SIG-M5 (cell line): ENCODE results near the gene PPOX.

Source experiments
- DNase-seq: peaks from one replicate; lab custom pipeline; 2025; lab: John Stamatoyannopoulos, UW

Gene PPOX

DNA sequence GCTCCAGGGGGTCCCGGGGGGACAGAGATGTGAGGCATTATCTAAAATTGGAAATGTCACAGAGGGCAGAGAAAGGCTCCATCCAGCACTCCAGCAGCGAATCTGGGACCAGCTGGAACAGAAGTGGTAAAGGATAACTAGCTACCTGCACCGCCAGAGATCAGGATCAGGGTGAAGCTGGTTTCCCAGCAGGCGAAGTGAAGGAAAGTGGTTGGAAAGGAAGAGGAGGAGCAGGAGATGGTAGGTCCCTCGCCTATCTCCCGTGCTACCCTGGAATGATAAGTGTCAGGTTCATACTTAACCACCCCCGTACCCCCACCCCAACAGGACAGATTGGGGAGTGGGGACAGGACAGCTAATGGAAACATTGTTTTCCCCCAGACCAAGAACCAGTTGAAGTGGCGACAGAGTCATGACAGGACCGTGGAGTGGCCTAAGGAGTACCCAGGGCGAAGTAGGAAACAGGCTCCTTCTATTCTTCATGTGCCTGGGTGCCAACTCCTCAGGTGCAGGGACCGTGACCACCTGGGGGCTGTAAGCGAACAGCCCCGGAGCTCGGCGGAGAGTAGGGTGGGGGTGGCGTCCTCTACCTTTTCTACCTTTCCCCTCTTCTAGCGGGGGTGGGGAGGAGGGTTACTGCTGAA, 10.4 kb downstream of the PPOX start:
- no peak for DNase-seq

DNA sequence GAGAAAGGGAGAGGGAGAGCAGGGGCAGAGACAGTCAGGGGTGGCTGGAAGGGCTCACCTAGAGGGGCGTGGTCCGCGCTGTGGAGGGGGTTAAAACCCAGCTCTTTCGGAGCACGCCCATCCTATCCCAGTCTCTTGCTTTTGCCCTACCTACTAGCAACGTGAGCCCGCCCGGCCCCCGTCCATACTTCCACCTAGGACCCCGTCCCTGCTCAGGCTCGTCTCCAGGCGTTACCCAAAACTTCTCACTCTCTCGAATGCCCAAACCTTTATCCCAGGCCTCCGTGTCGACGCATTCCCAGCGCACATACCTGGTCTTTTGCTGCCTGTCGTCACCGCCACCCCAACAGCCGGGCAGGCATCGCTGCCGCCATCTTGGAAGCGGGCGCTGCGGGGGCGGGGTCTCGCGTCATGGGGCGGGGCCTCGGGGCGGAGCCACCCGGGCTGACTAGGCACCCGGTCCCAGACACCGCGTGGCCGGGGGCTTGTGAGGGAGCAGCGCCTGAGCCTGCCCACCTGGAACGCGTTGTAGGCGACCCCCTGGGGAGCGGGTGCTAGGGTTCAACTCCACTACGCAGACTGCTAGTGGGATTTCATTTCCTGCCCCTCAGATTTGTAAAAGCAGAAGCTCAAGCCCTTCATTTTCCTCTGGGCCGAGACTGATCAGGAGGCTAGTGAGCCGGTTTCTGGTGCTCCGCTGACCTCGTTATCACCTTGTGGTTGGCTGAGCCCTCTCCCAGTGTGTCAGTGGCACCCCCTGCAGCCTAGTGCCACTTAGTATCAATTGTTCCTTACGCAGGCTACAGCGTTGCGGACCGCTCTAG, 11.1 kb downstream of the PPOX start, which contains the start of gene B4GALT3:
Gene B4GALT3, minus strand, starts transcription at position 396 of the 824 bp plus-strand sequence. CDS start 1,447 bp downstream, outside the sequence.
- DNase-seq: no peak

DNA sequence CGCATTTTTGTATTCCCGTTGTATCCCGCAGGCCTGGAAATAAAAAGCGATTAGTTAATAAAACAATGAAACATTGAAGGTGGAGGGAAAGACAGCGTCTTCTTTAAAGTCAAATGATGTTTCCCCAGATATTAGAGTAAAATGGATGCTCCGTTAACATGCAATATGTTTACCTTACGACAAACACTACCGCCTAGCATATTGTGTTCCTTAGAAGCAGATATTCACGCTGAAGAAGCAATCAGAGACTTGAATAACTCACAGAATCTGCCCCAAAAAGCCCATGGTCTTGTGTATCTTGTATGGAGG, 11.7 kb downstream of the PPOX start:
- DNase-seq: no peak

DNA sequence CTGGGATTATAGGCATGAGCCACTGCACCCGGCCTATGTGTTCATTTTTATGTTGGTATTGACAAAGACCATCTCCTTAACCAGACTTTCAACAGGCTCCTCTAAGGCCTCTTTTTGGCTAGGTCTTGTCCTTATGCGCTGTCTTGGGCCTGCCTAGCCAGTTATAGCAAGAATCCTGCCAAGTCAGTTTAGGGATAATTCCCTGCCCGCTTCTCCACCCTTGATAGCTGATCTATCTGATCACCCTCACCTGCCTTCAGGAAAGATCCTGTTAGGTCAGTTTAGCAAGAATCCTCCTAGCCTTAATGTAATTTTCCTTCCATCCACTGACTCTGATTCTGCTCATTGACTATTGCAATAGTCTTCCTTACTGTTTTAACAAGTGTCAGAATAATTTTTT, 13.5 kb downstream of the PPOX start:
- no peak for DNase-seq

DNA sequence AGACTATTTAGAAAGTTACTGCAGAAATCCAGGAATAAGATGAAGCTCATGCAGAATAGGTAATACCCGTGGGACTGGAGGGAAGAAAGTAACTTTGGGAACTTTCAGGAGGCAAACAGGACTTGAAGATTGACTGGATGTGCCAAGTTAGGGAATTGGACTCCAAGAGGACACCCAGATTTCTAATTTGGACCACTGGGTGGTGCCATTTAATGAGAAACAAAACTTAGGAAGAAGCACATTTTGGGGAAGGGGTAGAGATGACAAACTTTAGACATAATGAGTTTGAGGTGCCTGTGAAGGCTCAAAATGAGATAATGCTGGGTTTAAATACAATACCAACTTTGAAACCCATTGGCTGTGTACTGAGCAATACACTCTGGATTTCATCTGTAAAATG, 14.4 kb downstream of the PPOX start:
- no peak for DNase-seq

DNA sequence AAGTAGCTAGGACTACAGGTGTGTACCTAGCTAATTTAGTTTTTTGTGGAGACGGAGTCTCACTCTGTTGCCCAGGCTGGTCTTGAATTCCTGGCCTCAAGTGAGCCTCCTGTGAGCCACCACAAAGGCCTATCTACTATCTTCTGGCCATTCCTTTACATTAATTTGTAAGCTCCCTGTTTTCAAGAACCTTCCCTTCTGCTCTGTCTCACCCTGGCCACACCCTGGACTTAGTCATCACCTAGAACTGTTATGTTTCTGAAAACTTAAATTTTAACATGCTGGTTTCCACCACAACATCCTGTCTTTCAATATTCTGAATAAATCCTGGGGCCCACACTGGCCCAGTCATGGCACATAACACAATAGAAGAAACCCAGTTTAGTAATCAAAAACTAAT, 16.0 kb downstream of the PPOX start:
- peak; percentile 63 for DNase-seq

DNA sequence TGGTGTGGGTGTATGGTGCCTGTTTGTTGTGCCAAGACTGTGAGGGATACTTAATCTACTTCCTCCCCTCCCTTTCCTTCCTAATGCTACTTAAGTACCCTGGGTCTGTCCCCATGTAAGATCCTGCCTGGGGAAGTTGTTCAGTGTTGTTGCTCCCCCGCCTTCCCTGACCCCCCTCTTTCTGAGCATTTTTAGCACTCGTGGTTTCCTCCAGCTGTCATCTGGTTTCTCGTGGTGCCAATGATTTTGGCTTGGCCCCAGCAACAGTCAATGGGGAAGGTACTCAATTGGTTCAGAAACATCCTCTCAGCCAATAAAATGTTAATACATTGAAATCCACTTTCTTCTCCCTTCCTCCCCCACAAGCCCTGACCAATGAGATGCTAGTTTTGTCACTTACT, 19.1 kb downstream of the PPOX start:
- peak; percentile 95 for DNase-seq

DNA sequence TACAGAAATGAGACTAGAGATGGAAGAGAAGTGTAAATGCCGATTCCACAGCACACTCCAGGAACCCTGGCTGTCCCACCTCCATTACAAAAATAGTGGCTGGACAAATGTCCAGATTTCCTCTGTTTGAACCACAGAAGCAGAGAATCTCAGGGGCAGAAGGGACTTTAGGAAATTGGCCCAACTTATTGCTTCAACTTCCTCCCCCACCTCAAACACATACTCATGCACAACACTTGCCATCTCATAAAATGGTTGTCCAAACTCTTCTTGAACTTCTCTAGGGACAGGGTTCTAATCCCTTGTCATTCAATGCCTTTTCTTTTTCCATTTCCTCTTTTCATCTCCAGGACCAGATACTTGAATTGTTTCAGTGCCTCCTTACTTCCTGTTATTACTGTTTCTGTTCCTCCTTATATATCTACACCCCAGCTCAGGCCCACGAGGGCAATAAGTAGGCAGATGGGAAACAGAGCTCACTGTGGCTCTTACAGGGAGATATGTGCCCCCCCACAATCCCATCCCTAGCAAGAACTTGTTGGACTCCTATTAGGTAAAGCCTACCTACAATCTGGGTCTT, 19.6 kb downstream of the PPOX start:
- peak; percentile 100 for DNase-seq

DNA sequence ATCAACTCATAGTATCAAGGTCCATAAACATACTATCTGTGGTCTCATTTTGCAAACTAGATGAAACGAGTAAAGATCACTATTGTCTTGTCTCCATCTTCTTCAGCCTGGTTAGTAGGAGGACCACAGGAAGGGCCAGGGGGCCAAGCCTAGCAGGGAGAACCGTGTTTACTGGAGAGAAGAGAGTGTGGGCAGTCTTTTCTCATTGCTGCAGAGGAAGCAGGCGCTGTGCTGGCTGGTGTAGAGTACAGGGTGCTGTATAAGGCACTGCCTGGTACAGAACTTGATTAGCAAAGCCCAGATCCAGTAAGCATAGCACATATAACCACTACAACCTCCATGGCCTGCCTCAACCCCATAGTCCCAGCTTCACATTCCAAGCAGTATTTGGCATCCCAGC, 21.1 kb downstream of the PPOX start:
- no peak for DNase-seq

DNA sequence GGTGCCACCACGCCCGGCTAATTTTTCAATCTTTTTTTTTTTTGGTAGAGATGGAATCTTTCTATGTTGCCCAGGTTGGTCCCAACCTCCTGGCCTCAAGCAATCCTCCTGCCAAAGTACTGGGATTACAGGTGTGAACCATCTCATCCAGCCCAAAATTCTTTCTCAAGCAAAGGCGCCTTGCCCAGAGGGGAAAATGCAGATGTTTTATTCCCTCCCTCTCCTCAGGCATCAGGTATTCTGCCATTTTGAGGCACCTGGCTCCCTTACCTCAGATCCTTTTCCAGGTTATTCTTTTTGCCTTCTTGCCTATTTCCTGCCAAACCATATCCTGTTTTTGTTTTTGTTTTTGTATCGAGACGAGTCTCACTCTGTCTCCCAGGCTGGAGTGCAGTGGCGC, 22.2 kb downstream of the PPOX start:
- DNase-seq: no peak

DNA sequence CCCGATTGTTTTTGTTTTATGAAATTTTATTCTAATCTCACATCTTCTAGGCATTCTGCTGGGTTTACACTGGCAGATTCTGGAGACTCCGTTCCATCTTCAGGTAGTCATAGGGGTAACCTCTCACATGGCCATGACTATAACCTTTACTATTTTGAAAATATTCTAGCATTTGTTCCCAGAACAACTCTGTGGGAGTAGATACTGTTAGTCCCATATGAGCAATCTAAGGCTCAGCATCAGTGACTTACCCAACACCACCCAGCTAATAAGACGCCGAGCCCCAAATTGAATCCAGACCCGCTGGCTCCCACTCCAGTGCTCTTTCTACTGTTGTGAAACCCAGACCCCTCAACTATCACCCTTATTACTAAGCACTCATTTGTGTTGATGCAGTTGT, 22.8 kb downstream of the PPOX start:
- DNase-seq: no peak

DNA sequence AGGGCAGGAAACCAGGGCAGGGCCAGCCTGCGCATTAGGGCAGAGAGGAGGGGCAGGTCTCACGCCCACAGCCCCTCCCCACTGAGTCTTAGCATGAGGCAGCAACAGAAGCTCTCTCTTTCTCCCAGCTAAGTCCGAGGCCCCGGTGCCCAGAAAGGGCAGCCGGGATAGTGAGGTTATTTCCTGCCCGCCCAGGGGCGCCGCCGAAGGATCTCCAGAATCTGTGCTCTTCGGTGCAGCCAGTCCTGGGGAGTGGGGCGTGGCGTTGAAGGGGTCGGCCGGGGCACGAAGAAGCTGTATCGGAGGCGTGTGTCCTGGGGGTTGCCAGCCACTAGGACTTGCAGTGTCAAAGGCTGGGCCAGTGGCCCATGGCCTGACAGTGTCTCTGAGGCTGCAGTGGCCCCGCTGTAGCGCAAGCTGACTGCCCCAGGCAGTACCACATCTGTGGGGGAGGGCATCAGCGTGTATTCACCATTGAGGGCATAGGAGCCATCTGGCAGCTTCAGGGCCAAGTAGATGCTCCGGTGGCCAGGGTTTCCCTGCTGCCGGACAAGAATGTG, 24.8 kb downstream of the PPOX start:
- DNase-seq: no peak

DNA sequence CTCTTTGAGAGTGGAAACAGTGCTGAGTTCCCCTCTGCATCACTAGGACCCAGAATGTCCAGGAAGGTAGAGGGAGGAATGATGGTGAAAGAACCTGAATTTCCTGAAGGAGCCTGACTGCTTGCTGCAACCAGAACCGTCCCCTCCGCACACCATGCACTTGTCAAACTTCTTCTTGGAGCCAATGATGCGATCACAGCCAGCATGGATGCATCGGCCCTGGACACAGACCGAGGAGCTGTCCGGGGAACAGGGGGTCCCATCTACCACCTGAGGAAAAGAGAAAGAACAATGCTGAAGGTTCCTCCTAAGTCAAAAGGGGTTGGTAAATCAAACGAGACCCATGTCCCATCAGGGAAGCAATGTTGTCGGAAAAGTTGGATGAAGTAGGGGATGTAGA, 25.7 kb downstream of the PPOX start:
- no peak for DNase-seq

DNA sequence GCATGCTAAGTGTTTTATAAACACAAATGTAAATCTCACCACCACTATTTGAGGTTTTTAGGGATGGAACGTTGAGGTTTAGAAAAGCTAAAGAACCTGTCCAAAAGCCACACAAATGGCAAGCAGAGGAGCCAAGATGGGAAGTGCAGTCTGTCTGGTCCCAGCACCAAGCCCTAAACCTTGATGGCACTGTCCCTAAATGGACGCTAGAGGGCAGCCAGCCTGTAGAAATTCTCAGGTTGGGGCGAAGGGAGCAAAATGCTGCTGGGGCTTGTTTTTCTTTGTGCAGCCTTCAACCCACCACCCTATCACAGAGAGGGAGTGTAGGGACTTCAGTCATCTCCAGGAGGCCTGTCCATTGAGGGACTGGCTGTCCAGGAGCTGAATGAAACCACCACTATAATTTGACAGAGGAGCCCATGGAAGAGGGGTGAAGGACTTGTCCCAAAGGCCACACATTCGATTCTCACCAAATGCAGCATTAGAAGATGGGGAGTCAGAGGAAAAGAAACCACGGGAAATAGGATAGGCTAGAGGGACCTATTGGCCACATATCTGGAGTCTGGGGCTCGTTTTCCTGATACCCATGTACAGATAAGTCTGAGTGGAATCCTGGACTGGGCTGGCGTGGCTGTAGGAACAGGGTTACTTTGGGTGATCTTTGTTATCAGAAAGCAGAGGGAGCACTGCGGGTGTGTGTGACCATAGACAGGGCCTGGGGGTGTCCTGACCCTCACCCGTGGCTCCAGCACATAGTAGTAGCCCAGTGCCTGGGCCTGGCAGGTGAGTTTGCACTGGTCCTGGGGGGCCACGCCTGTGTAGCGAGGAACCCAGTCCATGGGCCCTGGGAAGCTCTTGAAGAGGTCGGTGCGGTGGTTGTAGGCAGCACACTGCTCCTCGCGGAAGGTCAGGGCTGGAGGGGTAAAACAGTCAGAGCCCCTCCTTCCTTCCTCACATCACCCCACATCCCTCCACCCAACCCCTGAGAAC, 26.5 kb downstream of the PPOX start:
- no peak for DNase-seq

DNA sequence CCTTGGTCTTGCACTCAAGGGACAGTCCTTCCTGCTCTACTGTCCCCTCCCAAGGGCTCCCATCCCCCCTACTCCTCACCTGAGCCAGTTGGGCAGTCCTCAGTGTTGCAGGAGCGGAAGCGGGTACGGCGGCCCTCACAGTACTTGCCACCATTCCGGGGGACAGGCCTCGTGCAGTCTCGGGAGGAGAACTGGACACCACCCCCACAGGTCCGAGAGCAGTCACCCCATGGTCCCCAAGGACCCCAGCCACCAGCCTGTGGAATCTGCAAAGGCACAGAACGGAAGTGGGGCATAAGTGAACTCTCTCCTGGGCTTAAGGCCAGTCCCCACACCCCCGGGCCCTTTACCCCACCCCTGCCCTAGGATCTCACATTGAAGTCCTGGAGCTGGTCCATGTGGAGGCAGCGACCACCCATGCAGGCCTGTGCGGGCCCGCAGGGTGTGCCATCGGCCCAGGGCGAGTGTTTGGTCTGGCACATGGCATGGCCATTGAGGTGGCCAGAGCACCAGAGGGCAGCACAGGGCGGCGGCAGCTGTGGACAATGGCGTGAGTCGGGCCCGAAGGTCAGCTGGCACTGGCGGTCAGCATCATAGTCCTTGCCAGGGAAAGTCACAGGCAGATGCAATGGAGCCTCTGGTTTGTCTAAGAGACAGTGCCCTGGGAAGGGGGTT, 27.5 kb downstream of the PPOX start:
- DNase-seq: no peak

DNA sequence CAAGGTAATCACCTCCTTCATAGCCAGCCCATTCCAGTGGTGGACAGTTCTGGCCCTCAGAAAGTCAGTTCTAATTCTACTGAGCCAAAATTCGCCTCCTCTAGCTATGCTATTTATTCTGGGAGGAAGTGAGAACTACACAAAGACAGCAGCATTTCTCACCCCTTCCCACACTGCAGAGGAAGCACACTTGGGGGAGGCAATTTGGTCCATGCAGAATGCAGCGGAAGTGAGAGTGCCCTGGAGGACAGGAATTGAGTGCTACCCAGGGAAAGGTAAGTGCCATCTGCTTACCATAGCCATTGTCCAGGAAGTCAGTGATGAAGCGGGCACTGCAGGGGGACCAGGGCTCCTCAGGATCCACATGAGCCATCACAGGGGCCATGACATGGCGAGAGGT, 28.9 kb downstream of the PPOX start:
- DNase-seq: no peak

DNA sequence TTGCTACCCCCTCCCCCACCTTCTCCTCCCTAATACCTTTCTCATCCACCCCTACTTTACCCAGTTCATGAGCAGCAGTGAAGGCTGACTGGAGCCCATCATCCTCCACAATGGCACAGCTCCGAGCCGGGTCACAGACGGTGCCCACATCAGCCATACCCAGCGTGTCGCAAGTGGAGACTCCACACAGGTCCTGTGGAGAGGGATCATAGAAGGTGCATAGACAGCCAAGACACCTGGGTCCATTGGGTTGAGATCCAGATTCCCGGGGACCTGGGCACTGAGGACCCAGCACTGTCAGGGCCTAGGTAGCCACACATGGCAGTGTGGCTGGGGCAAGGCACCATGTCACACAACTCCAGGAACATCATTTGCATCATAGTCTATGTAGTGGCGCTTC, 29.9 kb downstream of the PPOX start:
- no peak for DNase-seq

DNA sequence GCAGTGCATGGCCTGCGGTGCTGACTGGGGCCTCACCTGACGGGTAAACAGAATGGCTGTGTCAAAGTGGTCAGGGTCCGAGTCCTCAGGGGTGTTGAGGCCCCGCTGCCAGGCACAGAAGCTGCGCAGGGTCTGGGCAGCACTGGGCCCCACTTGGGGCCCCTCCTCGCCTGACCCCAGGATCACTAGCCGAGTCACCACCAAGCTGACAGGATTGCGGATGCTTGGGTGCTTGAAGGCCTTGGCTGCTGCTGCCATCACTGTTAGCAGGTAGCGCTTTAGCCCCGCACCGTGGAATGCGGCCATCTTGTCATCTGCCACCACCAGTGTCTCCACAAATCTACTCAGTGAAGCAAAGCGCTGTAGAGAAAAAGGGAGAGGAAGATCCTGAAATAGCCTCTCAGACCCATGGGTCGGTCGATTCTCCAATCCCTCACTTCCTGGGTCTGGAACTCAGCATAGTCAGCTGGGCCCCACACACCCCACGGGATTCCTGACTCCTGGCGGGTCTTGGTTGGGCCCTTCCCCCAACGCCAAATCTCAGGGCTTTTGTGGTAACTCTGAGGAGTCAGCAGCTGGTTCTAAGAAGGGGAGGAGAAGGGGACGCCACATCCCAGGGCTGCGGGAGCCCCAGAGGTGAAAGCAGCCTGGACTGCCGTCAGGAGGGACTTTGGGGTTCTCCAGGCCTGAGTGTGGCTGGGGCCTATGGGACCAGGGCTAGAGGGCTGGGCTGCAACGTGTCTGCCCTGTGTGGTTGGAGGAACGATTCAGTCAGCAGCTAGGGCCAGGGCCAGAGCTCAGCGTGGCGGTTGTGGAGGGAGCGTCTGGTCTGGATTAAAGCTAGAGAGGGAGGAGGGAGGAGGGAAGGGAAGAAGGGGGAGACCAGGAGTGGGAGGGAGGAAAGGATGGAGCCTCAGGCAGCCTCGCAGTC, 30.6 kb downstream of the PPOX start:
- DNase-seq: no peak

DNA sequence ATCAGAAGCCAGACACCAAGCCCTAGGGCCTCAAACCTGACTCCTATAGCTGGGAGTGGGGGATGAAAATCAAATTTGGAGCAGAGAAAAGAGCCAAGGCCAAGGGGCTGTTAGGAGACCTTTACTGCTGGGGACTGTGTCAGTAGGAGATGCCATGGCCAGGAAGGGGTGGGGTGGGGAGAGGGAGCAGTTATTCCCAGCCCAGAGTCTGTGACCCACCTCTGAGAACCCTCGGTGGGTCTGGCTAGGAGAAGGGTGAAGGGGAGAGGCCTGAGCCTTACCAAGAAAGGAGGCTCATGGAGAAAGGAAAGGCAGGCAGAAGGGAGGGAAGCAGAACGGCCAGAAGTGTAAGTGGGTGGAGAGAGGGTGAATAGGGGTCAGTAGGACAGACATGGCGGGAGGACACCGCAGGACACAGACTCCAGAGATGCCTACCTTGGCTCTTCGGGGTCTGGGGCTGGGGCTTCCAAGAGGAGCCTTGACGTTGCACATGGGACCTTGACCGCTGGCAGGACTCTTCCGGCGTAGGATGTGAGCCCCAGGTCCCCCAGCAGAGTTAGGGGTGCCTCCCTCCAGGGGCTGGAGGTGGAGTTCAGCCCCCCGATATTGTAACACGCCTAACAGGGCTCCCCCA, 31.5 kb downstream of the PPOX start:
- DNase-seq: no peak
